NCI-H2227 (cell line): Measurements from ENCODE around the gene SYP.

Source experiments
- DNase-seq: peaks from one replicate; lab custom pipeline; 2025; ENCODE audit not compliant: unreplicated experiment; lab: John Stamatoyannopoulos, UW

The SYP gene

DNA sequence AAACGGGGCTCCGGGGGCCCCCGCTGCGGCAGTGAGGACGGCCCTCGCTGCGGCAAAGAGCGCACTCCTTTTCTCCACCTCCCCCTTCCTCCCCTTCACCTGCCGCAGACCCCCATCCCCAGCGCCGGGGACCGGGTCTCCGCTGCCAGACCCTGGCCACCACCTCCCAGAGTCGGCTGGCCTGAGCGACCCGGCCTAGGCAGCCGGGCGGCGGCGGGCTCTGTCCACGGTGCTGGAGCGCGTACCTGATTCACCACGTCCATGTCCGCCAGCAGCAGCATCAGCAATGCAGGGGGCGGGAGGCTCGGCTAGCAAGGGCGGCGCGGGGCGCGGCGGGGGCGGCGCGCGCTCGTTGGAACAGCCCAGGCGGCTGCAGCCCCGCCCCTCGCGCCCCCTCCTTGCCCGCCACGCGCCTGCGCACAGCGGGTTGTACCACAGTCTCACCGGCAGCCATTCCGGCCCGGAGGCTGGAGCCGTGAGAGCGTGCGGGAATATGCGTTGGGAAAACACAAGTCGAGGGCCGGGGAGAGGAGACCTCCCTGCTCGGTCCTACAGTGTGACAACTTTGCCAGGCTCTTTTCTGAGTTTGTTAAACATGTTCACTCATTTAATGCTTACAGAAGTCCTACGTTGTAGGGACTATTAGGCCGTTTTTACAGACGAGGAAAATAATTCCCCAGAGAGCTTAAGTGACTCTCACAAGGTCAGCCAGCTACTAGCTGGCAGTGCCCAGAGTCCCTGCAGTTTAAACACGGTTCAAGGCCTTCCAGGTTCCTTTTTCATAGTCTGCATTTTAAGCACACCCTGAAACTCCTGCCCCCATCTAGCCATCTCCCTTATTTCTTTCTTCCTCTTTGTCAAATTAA lies at the start of gene SYP:
Gene SYP (minus strand): TSS at position 288 of the 866 bp plus-strand sequence. CDS start 7 bp downstream, at position 281.
- peak; percentile 96 for DNase-seq

DNA sequence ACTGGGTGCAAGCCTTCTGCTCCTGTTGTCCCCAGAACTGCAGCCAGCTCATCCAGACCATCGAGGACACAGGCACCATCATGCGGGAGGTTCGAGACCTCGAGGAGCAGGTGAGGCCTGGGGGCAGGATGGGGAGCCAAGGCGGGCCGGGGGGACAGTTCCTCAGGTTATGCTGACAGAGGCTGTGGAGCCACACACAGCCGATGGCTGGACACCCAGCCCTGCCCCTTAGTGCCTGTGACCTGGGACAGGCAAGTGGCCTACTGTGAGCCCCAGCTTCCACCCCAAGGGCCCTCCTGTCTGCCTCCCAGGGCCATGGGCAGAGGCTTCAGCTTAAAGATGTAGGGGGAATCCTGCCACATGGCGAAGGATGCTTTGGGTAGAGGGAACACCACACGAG lies 49.6 kb upstream of the SYP start:
- no peak for DNase-seq

- no peak for DNase-seq
Observed at GRCh38 chrX:49249071-49249470, 49.1 kb upstream of the SYP start.

DNA sequence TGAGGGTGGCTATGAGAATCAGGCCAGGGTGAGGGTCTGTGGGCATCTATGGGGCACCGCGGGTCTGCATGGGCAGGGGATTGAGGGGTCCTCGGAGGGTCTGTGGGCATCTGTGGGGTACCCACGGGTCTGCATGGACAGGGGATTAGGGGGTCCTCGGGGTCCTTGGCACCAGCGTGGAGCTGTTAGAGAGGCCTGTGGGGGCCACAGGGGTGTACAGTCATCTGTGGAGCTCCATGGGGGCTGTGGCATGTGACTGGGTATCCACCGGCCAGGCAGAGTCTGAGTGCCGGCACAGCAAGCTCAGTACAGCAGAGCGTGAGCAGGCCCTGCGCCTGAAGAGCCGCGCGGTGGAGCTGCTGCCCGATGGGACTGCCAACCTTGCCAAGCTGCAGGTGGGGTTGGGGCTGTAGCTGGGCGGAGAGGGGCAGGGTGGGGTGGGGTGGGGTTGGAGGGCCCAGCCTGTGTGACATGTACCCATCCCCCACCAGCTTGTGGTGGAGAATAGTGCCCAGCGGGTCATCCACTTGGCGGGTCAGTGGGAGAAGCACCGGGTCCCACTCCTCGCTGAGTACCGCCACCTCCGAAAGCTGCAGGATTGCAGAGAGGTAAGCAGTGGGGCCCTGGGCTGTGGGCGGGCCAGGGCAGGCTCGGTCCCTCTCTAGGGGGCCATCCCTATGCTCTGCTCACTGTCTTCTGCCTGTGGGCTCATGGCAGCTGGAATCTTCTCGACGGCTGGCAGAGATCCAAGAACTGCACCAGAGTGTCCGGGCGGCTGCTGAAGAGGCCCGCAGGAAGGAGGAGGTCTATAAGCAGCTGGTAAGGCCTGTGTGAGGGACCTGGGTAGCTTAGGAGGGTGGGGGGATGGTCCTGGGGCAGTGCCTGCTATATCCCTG lies 48.2 kb upstream of the SYP start:
- peak; percentile 55 for DNase-seq

GRCh38 chrX:49247346-49247745 lies 47.4 kb upstream of the SYP start:
- DNase-seq, result no peak

- DNase-seq, result no peak
Observed at GRCh38 chrX:49246541-49246940, 46.5 kb upstream of the SYP start.

DNA sequence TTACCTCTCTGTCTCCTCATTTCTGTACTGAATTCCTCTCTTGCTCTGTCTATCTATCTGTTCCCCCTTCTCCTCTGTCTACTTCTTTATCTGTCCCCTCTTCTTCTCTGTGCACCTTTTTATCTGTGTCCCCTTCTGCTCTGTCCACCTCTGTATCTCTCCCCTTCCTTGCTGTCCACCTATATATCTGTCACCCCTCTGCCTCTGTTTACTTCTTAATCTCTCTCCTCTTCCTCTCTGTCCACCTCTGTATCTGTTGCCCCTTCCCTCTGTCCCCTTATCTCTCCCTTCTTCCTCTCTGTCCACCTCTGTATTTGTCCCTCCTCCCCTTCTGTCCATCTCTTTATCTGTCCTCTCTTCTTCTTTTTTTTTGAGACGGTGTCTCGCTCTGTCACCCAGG lies 44.2 kb upstream of the SYP start:
- DNase-seq, result no peak

DNA sequence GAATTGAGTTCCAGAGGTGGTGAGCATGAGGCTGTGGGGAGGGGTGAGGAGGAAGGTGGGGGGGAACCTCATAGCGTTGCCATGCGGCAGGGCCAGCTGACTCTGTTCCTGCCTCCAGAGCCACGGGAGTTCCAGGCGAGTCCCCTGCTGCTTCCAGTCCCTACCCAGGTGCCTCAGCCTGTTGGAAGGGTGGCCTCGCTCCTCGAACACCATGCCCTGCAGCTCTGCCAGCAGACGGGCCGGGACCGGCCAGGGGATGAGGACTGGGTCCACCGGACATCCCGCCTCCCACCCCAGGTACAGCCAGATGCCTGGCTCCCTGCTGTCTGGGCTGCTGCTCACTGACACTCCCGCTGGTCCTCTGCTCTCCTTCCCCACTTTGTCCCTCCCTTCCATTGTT lies 43.2 kb upstream of the SYP start:
- no peak for DNase-seq

GRCh38 chrX:49242545-49243066 lies 42.6 kb upstream of the SYP start:
- DNase-seq, result no peak

DNA sequence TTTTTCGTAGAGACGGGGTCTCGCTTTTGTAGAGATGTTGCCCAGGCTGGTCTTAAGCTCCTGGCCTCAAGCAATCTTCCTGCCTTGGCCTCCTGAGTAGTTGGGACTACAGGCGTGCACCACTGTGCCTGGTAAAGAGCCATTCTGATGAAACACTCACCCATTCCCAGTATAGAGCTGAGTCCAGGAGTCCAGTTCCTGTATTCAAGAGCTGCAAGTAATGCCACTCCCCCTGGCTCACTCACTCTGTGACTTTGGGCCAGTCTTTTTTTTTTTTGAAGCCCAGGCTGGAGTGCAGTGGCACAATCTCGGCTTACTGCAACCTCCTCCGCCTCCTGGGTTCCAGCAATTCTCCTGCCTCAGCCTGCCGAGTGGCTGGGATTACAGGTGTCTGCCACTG lies 38.7 kb upstream of the SYP start:
- DNase-seq, result no peak

DNA sequence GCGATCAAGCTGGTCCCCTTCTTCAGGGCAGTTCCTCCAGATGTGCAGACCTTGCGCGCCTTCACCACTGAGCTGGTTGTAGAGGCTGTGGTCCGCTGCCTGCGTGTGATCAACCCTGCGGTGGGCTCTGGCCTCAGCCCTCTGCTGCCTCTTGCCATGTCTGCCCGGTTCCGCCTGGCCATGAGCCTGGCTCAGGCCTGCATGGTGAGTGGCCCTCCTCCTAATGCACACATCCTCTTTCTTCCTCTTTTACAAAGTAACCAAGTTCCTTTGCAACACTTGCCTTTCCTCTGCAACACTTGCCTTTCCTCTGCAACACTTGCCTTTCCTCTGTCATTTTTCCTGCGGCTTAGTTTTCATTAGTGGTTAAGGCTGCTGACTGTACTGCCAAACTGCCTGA lies 37.1 kb upstream of the SYP start:
- no peak for DNase-seq

DNA sequence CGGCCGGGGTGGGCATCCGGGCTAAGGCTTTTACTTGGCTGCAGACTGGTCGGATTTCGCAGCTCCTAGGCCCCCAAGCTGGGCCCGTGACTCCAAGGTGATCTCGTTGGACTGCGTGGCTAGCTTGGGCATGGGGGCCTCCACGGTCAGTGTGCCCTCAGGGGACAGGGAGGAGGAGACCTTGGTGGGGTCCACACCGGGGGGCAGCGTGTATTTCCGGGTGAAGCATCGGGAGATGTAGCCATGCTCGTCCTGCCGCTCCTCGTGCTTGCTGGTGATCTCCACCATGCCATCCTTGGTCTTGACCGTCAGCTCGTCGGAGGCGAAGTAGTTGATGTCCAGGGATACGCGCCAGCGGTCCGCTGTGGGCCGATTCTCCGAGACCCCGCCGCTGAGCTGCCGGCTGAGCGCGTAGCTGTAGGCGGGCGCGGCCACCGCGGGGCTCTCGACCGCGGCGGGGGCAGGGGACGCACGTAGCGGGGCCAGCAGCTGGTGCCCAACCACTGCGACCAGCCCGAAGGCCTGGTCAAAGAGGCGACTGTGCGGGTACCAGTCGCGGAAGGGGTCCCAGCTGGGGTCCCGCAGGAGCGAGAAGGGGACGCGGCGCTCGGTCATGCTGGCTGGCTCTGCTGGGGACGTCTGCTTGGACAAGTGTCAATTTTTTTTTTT lies 34.0 kb upstream of the SYP start:
- no peak for DNase-seq

GRCh38 chrX:49233176-49233575 lies 33.2 kb upstream of the SYP start, which contains the start of gene CACNA1F:
Gene CACNA1F (minus strand): TSS chrX:49233340. CDS start chrX:49233309, 31 bp downstream.
- no peak for DNase-seq

DNA sequence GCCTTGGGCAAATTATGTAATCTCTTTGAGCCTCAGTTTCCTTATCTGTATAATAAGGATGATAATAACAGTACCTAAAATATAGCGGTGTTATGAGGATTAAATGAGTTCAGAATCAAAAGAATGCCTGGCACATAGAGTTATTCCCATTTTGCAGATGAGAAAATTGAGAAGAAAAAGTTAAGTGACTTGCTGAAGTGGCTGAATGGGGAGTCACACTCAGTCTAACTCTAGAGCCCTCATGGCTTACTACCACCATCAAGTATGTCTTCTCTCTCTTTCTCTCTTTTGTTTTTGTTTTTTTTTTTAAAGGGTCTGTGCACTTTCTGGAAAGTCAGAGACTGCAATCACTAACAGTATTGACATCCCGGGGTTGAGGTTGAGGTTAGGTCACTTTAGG lies 32.5 kb upstream of the SYP start:
- DNase-seq, result no peak

- DNase-seq, result no peak
Observed at GRCh38 chrX:49231333-49232000, 31.5 kb upstream of the SYP start.

GRCh38 chrX:49230500-49231232 lies 30.7 kb upstream of the SYP start:
- peak; percentile 25 for DNase-seq

GRCh38 chrX:49228185-49228584 lies 28.2 kb upstream of the SYP start:
- no peak for DNase-seq

- DNase-seq, result no peak
Observed at GRCh38 chrX:49227726-49228125, 27.7 kb upstream of the SYP start.

GRCh38 chrX:49226946-49227345 lies 27.0 kb upstream of the SYP start:
- no peak for DNase-seq

DNA sequence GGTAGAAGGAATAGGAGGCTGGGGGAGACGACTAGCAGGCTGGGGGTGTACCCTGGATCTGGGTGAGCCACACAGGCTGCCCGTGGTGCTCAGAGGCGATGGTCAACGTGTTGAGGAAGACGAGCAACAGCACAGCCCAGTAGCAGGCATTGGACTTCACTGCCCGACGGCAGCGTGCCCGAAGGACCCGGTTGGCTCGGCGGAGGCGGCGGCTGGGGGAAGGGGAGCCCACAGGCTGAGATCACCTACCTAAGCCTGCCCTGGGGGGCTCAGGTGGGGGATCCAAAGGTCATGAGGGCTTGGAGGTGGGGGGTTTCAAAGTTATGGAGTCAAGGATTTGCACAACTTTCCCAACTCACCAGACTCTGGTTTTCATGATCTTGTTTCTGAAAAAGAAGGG lies 25.9 kb upstream of the SYP start:
- no peak for DNase-seq
